Hypothalamus (tissue), 51 donors: ENCODE results near the gene NPAS4.
"Not testable (repeated sequence)": the region's sequence is repeated elsewhere in the genome, so short reads cannot be mapped to it uniquely, and the experiment has no call there.

Experiments
- DNase-seq, 51 donors: peaks; one replicate each; lab custom pipeline; 2025; lab: John Stamatoyannopoulos, UW

The NPAS4 gene

GRCh38 chr11:66450560-66450959 is 29.7 kb downstream of the NPAS4 start:
- DNase-seq: no peak

- DNase-seq: no peak
These were observed 30.8 kb downstream of the NPAS4 start for GRCh38 chr11:66451663-66452062.

GRCh38 chr11:66454247-66454646 is 33.4 kb downstream of the NPAS4 start:
- DNase-seq: no peak

GRCh38 chr11:66454828-66455227 is 34.0 kb downstream of the NPAS4 start:
- DNase-seq: no peak

GRCh38 chr11:66457826-66458225 is 37.0 kb downstream of the NPAS4 start:
- DNase-seq: no peak

GRCh38 chr11:66459138-66459778 is 38.4 kb downstream of the NPAS4 start:
- DNase-seq: no peak

GRCh38 chr11:66462010-66462409 is 41.2 kb downstream of the NPAS4 start:
- no peak for DNase-seq

GRCh38 chr11:66462911-66463310 is 42.1 kb downstream of the NPAS4 start:
- DNase-seq: no peak

GRCh38 chr11:66464116-66464515 is 43.3 kb downstream of the NPAS4 start:
- DNase-seq: not testable (repeated sequence)

GRCh38 chr11:66464916-66465315 is 44.1 kb downstream of the NPAS4 start:
- DNase-seq: no peak

- DNase-seq: no peak
These were observed 44.8 kb downstream of the NPAS4 start for GRCh38 chr11:66465373-66466224.

GRCh38 chr11:66466225-66467033 is 45.6 kb downstream of the NPAS4 start, which contains the start of gene PELI3:
Gene PELI3 (plus strand): TSS chr11:66466905. CDS start chr11:66468129, 1,224 bp downstream.
- peak; percentile 38 to 98 (median 88) for DNase-seq

- peak in 10 of 51 donors; percentile 13 to 58 (median 38) for DNase-seq
These were observed 46.3 kb downstream of the NPAS4 start for GRCh38 chr11:66467034-66467659.

GRCh38 chr11:66467756-66468155 is 46.9 kb downstream of the NPAS4 start:
- DNase-seq: peak in 14 of 51 donors; percentile 2 to 36 (median 18)

- no peak for DNase-seq
These were observed 47.9 kb downstream of the NPAS4 start for GRCh38 chr11:66468691-66469090.

GRCh38 chr11:66469441-66469840 is 48.6 kb downstream of the NPAS4 start:
- no peak for DNase-seq

- no peak for DNase-seq
These were observed 49.2 kb downstream of the NPAS4 start for GRCh38 chr11:66470015-66470414.

- no peak for DNase-seq
These were observed 50.3 kb downstream of the NPAS4 start for GRCh38 chr11:66471142-66471541.

- DNase-seq: no peak
These were observed 51.2 kb downstream of the NPAS4 start for GRCh38 chr11:66472054-66472453.

GRCh38 chr11:66473167-66473566 is 52.3 kb downstream of the NPAS4 start:
- no peak for DNase-seq
